NCI-H1417 treated with DMSO at 0.1 percent for 48 hours (cell line): ENCODE data around the gene TSR3.
A peak's percentile ranks its signal among the peaks of the same experiment; 100 is the strongest.

Experiments used
- DNase-seq: peaks from one replicate; lab custom pipeline; 2025; lab: John Stamatoyannopoulos, UW

The TSR3 gene

GRCh38 chr16:1351582-1352362, at the start of gene TSR3, which contains the start of gene GNPTG:
TSS of gene TSR3 (minus strand) at chr16:1351878. CDS start at chr16:1351804, 74 bp downstream.
TSS of gene GNPTG (plus strand) at chr16:1351931. CDS start at chr16:1351966, 35 bp downstream.
- peak; percentile 33 for DNase-seq

DNA sequence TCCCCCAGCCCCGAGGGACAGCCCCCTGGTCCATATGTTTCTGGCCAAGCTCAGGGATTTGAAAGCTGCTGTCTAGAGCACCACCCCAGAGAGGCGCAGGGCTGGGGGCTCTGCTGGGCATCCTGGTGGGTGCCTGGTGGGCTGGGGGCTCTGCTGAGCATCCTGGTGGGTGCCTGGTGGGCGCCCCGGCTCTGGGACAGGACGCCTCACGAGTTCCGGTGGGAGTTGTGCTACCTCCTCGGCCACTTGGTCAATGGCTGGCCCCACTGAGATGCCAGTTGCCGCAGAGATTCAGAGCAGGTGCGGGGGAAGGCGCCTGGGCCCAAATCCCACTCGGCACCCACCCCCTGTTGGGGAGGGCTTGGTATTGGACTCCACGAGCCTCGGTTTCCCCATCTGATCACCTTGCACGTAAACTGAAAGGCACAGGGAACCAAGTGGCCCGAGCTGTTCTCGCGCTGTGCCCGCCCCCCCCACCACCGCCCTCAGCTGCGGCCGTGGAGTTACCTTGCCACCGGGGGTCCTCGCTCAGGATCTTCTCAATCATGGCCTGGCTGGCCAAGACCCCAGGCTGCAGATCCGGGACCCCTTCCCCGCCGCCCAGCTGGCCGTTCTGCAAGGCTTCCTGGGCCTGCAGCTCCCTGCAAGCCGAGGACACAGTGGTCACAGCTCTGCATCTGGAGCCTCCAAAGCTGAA, 49.5 kb upstream of the TSR3 start:
- DNase-seq: no peak

DNA sequence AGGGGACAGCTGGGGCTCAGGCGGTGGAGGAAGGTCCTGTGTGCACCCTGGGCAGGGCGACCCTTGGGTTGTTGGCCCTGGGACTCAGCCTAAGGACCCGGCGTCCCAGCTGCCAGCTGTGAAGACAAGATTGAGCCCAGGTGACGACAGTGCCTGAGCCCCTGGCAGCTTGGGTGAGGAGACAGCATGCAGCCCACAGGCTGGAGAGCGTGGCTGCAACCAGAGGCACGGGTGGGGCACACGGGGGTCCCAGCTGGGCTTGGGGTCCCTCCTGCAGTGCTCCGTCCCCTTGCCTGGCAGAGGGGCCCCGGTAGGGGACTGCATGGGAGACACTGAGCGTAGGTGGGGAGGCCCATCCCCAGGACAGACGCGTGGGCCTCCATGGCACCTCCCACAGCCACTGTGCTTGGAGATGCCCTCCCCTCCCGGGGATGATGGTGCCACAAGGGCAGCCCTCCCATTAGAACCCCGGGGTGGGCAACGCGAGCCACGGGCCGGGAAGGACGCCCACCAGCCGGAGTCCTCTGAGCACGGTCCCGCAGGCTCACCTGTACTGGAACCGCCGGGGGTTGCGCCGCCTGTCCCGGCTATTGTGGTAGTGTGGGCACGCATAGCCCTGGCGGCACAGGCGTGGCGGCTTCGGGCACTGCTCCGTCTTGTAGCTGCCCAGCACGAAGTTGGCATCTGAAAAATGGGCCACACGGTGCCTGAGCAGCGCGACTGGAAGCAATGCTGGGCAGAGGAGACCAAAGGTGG, 47.3 kb upstream of the TSR3 start:
- no peak for DNase-seq

GRCh38 chr16:1398351-1398750, 46.7 kb upstream of the TSR3 start:
- no peak for DNase-seq

DNA sequence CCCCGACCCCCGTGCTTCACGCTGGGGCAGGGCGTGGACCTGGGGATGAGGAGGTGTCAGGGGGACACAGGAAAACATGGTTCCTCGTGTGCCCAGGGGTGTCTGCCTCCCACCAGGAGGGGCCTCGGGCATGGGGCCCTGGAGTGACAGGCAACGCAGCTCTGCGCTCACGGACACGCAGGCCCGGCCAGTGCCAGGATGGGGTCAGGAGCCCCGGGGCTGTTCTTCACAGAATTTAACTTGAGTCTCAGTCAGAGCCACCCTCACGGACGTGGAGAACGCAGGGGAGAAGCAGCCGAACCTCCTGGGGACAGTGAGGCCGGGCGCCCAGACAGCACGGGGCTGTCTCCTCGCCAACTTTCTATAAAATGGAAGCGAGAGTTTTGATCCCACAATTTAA, 46.1 kb upstream of the TSR3 start:
- no peak for DNase-seq

- no peak for DNase-seq
Observed at GRCh38 chr16:1395444-1396031, 43.9 kb upstream of the TSR3 start.

GRCh38 chr16:1394367-1394951, 42.8 kb upstream of the TSR3 start:
- DNase-seq: no peak

DNA sequence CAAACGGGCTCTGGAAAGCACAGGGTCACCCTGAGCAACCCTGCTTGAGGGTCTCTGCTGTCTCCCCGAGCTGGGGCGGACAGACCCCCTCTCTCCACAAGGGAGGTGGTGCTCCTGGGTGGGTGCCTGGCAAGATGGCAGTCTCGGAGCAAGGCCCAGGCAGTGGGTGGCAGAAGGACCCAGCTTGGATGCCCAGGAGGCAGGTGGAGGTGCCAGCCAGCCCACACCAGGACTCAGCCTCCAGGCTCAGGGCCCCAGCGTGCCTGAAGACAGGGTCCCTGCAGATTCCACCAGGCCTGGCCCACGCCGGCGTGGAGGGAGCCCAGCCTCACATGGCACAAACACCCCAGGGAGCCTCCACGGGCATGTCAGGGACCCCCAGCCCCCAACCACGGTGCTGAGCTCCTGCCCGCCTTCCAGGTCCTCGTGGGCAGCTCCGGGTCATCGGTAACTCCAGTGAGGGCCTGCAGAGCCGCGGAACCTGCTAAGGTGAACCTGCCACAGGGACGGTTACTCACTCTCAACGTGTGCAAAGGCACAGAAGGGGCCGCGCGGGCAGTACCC, 42.0 kb upstream of the TSR3 start:
- DNase-seq: no peak

GRCh38 chr16:1392826-1393225, 41.1 kb upstream of the TSR3 start:
- no peak for DNase-seq

DNA sequence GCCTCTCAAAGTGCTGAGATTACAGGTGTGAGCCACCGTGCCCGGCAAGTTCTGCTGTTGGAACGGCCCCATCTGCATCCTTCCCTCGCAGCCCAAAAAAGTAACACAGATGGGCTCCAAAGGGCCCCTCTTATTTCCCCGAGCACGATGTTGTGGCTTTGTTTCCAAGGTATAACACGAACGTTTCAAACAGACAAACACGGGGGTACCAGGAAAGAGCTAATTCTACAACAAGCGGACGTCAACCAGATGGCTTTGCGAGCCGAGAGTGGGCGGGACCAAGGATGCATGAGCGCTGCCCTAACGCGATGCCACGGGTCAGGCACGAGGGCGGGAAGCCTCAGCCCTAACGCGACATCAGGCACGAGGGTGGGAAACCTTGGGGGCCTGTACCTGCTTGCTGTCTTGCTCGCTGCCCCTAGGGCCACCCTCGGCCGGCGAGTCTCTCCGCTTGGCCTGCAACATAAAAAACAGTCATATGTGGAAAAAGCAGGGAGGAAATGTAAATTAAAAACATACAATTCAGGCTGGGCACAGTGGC, 38.6 kb upstream of the TSR3 start:
- no peak for DNase-seq

DNA sequence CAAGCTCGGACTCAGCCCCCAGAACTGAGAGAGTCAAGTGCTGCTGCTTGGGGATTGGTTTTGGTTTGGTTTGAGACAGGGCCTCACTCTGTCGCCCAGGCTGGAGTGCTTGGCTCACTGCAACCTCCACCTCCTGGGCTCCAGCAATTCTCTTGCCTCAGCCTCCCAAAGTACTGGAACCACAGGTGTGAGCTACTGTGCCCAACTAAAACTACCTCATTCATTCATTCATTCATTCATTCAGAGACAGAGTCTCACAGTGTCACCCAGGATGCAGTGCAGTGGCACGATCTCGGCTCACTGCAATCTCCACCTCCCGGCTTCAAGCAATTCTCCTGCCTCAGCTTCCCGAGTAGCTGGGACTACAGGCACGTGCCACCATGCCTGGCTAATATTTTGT, 38.1 kb upstream of the TSR3 start:
- DNase-seq: no peak

DNA sequence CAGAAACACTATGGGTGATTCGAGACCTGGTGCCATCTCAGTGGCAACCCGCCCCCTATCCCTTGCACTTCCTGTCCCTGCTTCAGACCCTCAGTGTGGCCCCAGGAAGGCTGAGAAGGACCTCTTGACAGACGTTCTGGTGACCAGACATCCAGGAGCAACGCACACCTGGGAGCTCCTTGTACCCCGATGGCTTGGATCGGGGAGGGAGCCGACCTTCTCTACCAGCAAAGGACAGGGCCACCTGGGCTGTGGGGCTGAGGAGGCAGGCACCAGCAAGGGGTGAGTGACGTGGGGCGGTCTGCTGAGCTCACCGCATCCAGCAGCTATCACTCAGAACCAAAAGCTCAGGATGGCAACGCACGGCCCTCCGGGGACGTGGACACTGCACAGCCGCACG, 35.7 kb upstream of the TSR3 start:
- DNase-seq: no peak

- DNase-seq: no peak
Observed at GRCh38 chr16:1385232-1385631, 33.6 kb upstream of the TSR3 start.

DNA sequence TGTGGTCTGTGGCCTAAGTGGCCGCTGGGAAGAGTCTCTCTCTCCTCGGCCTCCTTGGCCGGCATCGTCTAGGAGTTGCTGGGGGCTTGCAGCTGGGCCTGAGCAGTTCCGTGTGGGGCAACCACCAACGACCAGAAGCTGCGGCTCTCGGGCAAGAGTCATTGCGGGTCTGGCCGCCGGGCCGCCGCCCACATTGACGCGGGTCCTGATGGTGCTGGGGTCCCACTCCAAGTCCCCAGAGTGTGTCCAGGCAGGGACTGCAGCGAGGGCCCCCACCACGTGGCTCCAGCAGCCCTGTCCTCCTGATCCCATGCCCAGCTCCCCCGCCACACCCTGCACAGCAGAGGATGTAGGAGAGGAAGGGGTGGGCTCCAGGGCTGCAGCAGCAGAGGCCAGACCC, 31.9 kb upstream of the TSR3 start:
- no peak for DNase-seq

DNA sequence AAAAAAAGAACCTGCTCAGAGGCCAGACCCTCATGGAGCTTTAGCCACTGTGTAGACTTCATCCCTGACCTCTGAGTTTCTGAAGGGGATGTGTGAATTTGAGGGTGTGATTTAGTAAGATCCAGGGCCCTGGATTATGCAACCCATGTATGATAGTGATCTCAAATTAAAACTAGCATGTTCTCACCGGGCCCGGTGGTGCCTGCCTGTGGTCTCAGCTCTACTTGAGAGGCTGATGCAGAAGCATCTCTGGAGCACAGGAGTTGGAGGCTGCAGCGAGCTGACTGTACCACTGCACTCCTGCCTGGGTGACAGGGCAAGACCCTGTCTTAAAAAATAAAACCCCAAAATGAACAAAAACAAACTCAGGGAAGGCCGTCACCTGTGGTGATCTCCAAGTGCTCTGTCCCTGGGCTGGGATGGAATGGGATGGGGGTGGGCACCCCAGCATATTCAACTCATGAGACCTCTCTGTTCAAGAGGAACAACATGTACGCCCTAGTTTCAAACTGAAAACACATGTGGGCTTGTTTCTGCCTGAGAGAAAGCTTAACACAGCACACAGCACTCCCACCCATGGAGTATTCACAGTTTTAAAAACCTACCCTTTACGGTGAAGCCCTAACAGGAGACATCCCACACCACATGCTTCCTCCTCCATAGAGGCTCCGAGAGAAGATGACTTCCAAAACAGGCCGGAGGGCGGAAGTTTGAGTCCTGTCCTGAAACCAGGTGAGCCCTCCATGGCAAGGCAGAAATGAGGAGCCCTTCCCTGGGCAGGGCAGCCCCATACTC, 30.1 kb upstream of the TSR3 start:
- DNase-seq: no peak

DNA sequence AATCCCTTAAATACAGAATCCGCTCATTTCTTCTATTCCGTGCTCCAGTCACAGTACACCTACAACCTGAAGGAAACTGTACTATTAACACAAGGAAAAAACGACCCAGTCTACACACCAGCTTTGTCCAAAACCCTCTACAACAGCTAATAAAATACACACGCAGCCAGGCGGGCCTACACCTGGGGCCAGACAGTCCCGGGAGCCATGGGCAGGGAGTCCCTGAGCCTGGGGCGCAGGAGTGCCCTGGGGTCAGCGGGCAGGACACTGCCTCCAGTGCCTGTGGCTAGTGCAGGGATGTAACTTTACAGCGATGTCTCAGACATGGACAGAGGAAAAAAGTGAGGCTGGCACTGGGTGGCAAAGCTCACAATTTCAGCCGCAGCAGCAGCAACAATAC, 28.5 kb upstream of the TSR3 start:
- no peak for DNase-seq

DNA sequence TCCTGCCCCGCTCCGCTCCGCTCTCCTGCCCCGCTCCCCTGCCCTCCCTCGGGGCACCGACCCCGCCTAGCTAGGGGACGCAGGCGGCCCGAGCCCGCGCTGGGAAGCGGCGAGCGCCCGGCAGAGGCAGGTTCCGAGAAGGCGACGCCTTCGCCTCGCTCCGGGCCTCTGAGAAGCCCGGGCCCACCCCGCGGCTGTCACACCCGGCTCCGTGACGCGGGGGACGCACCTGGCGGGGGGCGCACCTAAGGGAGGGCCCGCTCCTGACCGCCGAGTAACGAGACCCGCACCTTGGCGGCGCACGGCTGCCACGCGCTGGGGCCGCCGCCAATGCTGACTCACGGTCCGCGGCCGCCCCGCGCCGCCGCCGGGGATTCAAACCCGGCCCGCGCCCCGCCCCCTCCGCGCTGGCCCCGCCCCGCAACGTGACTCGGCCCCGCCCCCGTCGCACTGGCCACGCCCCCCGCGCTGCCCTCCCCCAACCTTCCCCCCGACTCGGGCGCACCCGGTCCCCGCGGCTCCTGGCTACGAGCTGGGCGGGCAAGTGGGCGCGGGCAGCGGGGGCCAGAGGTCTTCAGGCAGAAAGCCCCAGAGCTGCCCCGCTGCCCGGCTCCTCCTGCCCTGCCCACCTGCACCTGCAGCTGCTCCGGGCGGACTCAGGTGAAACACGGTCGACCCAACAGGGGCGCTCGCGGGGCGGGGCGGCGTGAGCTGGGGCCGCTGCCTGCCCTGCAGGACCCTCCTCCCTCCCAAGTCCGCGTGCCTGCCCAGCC, 27.8 kb upstream of the TSR3 start:
- DNase-seq: no peak

DNA sequence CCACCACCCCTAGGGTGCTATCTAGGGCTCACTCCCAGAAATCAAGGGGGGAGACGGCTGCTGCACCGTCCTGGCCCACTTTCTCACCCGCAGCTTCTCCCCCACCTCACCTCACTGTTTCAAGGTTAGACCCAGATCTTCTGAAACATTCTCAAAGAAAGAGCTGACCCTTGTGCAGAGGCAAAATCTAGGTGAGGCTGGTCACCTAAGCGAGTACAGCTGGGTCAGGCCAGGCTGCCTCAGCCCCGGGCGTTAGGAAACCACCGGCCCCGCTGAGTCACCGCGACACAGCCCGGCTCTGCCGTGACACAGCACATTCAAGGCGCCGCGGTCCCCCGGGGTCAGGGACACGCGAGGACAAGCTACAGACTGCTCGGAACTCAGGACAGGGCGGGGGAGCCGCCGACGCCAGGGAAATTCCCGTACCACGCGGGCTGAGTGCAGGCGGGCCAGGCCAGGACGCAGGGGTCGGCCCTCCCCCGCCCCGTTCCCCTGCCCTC, 27.2 kb upstream of the TSR3 start:
- no peak for DNase-seq

- DNase-seq: no peak
Observed at GRCh38 chr16:1378087-1378803, 26.6 kb upstream of the TSR3 start.
